Left lung (tissue), 10 donors: ENCODE measurements around the gene BACE2. TPM values are rescaled to one million over a fixed set of nuclear protein-coding genes. Genes with fewer than 3 reads are reported as not detected.

Experiments
- ATAC-seq: fragments of 200-7000 bp; cut with Tn5 transposase; one replicate; pipeline ENCODE4 v1.9.1; 2020; ENCODE audit warnings: moderate library complexity
- DNase-seq, 4 donors: peaks; one replicate each; pipeline ENCODE4 v3.0.0-alpha.2; 2013 to 2020
- H3K27ac ChIP-seq, 2 donors: fragments of 200-600 bp; sonication (generic) in 1 of 2; one replicate each; pipeline versions ENCODE4 v1.5.0 to v1.8.0; 2020 to 2021
- H3K27me3 ChIP-seq, 2 donors: fragments of 200-600 bp; sonication (generic) in 1 of 2; one replicate each; pipeline versions ENCODE4 v1.5.0 to v1.8.0; 2020 to 2021
- H3K36me3 ChIP-seq, 2 donors: fragments of 200-600 bp; sonication (generic) in 1 of 2; one replicate each; pipeline versions ENCODE4 v1.5.0 to v1.8.0; 2020 to 2021
- H3K4me1 ChIP-seq, 2 donors: fragments of 200-600 bp; one replicate each; pipeline ENCODE4 v1.8.0; 2021
- H3K4me3 ChIP-seq, 2 donors: fragments of 200-600 bp; sonication (generic) in 1 of 2; one replicate each; pipeline versions ENCODE4 v1.5.0 to v1.8.0; 2020 to 2021; ENCODE audit warnings: mild to moderate bottlenecking in 1 of 2
- H3K9me3 ChIP-seq, 2 donors: fragments of 200-600 bp; sonication (generic) in 1 of 2; one replicate each; pipeline versions ENCODE4 v1.5.0 to v1.8.0; 2020 to 2021
- intact Hi-C, 2 donors: fragments of 100-400 bp; cut with DNase I; formaldehyde crosslinking; loops; one replicate each; pipeline versions ENCODE4 v1.11.2 to v1.14.2; 2022
- polyA plus RNA-seq, 6 donors: library from polyadenylated mRNA; unstranded; fragments of 120-200 nt; gene quantifications; one replicate each; pipeline ENCODE4 v1.2.1, GENCODE V29; 2013; ENCODE audit not compliant: insufficient read length in 6 of 6
- total RNA-seq, 2 donors: library from RNA; stranded (reverse); fragmentation: NEBNext Ultra II Directional; extraction: Animal tissue kit (Norgen Biotek cat#: 25700); gene quantifications; one replicate each; pipeline ENCODE4 v1.2.1, GENCODE V29; 2021
- TF ChIP-seq, protein P1 (sequence below), 2 donors: fragments of 200-600 bp; sonication (generic) in 1 of 2; IDR thresholded peaks; one replicate each; pipeline versions ENCODE4 v1.5.0 to v1.8.0; 2021; ENCODE audit warnings: antibody characterized with exemption in 2 of 2
- donor health status: DM: no; HTN: yes; CAD: no.
- donor health status: DM: no; HTN: no; CAD: no.

The BACE2 gene
- total and polyA plus RNA-seq, 8 donors, result 29.2 to 44.6 (median 35.0) TPM

DNA sequence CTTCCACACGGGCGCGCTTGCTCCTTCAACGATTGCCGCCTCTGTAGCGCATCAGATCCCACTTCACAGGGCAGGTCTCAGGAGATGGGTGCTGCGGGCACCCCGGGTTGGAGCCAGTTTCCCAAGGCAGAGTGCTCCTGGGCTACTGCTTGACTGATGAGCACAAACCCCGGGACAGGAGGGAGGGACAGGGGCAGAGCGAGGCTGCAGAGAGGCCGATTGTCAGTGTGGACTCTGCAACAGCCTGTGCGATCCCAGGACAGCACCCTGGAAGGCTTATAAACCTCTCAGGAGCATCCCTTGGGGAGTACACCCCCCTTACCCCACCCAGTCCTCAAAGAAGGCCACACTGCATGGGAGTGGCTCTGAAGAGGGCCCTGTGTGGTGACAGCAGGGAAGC lies 28.0 kb upstream of the BACE2 start:
- TF ChIP-seq, protein P1, sequence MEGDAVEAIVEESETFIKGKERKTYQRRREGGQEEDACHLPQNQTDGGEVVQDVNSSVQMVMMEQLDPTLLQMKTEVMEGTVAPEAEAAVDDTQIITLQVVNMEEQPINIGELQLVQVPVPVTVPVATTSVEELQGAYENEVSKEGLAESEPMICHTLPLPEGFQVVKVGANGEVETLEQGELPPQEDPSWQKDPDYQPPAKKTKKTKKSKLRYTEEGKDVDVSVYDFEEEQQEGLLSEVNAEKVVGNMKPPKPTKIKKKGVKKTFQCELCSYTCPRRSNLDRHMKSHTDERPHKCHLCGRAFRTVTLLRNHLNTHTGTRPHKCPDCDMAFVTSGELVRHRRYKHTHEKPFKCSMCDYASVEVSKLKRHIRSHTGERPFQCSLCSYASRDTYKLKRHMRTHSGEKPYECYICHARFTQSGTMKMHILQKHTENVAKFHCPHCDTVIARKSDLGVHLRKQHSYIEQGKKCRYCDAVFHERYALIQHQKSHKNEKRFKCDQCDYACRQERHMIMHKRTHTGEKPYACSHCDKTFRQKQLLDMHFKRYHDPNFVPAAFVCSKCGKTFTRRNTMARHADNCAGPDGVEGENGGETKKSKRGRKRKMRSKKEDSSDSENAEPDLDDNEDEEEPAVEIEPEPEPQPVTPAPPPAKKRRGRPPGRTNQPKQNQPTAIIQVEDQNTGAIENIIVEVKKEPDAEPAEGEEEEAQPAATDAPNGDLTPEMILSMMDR (IDR thresholded peaks at IDR 0.05), result no peak
- Histone ChIP-seq H3K4me1 (peaks cover 0 to 10% of the 10 kb centered on the region in 2 donors), H3K27me3 (no peaks in the 10 kb centered on the region), H3K27ac (no peak overlapping the region), H3K4me3 (no peak overlapping the region), H3K9me3 (no peaks in the 10 kb centered on the region), H3K36me3 (no peaks in the 10 kb centered on the region)
- DNase-seq, result no peak
- intact Hi-C loops, result no loop called here
- ATAC-seq, result no peak

DNA sequence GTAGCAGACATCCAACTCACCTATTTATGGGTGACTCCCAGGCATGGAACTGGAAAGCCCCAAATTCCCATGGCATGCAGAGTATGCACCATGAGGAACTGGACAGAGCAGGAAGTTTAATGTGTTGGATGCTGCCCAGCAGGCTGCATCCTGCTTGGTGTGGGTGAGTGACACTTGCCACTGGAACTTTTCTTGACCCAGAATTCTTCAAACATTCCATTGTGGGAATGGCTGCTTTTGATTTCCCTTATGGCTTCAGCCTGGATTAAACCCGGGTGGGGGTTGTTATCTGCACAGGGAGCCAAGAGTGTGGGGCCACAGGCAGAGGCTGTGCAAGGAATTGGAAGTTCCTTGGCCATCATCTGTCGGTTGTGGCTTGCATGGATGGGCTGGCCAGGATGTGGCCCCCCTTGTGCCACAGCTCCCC lies 26.9 kb upstream of the BACE2 start:
- H3K4me1 ChIP-seq, result peaks cover 0 to 10% of the 10 kb centered on the region in 2 donors
- H3K36me3 ChIP-seq, result no peaks in the 10 kb centered on the region
- no peak overlapping the region for H3K27ac ChIP-seq
- ATAC-seq (peak; percentile 31), DNase-seq (no peak)
- TF ChIP-seq, protein P1 (IDR thresholded peaks at IDR 0.05), result no peak
- intact Hi-C loops, result no loop called here
- no peak overlapping the region for H3K4me3 ChIP-seq
- H3K27me3 ChIP-seq, result no peaks in the 10 kb centered on the region
- no peaks in the 10 kb centered on the region for H3K9me3 ChIP-seq

DNA sequence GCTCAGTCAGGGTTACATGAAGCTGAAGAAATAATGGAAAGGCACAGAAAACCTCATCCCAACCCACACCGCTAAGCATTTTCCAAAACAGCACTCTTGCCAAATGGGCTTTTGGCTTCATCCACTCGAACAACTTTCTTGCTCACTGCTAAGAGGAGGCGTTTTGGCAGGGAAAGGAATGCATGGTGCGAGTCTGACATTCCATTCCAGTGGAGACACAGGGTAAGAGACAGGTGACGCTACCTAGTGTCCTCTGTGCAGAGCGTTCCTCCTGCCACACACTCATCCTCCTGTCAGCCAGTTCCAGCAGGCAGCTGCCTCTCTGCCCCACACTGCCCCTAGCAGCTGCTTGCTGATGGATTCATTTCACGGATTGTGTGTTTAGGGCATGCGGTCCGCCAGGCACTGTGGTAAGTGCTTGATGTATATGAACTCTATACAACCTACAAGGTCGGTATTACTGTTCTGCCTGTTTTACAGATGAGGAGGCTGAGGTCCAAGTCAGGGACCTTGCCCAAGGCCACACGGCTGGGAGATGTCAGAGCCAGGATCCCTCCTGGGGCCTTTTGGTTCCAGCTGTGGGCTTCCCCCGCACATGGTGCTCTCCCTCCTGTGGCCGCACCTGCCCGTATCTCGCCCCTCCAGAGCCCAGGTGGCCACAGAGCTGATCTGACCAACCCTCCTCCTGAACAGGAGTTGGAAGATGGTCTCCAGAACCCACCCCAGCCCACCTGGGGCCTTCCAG lies 25.7 kb upstream of the BACE2 start:
- Histone ChIP-seq H3K27ac (no peak overlapping the region), H3K36me3 (no peaks in the 10 kb centered on the region), H3K4me3 (no peak overlapping the region), H3K9me3 (no peaks in the 10 kb centered on the region), H3K27me3 (peaks cover 0 to 2% of the 10 kb centered on the region in 2 donors), H3K4me1 (peaks cover 0 to 10% of the 10 kb centered on the region in 2 donors)
- intact Hi-C loops, result no loop called here
- ATAC-seq, result peak; percentile 68
- TF ChIP-seq, protein P1 (IDR thresholded peaks at IDR 0.05), result no peak
- peak in 1 of 4 donors; percentile 22 for DNase-seq

DNA sequence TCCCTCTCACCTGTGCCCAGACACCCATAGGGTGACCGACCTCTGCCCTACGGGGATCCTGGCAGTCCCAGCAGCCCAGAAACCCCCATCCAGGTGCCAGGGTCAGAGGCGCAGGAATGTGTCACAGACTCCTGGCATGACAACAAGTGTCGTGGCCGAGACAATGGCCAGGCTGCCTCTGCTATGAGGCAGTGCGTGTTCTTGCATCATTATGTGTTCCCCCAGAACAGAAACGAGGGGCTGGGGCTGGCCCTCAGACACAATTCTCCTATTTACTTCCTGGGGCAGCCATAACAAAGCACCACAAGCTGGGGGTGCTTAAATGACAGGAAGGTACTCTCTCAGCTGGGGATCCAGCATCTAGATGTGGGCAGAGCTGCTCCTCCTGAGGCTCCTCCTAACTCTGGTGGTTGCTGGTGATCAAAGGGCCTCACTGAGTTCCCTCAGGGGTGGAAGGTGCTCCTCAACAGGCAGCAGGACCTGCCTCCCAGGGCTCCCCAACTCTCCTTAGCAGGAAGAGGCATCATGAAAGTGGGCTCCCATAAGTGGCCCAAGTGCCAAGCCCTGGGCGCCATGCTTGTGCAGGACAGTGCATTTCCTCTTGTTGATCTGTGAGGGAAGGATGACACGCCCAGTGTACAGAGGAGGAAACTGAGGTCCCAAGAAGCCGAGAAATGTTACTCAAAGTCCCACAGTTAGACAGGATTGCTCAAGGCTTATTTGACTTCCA lies 24.2 kb upstream of the BACE2 start:
- DNase-seq, result no peak
- Histone ChIP-seq H3K27me3 (peaks cover 0 to 10% of the 10 kb centered on the region in 2 donors), H3K4me3 (no peak overlapping the region), H3K9me3 (no peaks in the 10 kb centered on the region), H3K36me3 (no peaks in the 10 kb centered on the region), H3K27ac (no peak overlapping the region), H3K4me1 (peaks cover 0 to 10% of the 10 kb centered on the region in 2 donors)
- no peak for ATAC-seq
- TF ChIP-seq, protein P1 (IDR thresholded peaks at IDR 0.05), result no peak
- intact Hi-C loops, result no loop called here
